Coronary artery (tissue), 2 donors: ENCODE data around the gene ASIC4.

ENCODE experiments used
- DNase-seq: peaks from one replicate; pipeline ENCODE4 v3.0.0-alpha.2; 2017; ENCODE audit warnings: low spot score
- H3K27ac ChIP-seq, 2 donors: fragments of 200-600 bp; sonication (generic); one replicate each; pipeline ENCODE4 v1.5.1; 2016 to 2019
- H3K4me3 ChIP-seq: fragments of 200-600 bp; sonication (generic); 2 replicates; pipeline ENCODE4 v1.5.1; 2016; ENCODE audit warnings: mild to moderate bottlenecking, moderate library complexity
- CTCF ChIP-seq: fragments of 200-600 bp; sonication (generic); IDR thresholded peaks from one replicate; pipeline ENCODE4 v1.5.1; 2019; ENCODE audit warnings: antibody characterized with exemption

The ASIC4 gene

DNA sequence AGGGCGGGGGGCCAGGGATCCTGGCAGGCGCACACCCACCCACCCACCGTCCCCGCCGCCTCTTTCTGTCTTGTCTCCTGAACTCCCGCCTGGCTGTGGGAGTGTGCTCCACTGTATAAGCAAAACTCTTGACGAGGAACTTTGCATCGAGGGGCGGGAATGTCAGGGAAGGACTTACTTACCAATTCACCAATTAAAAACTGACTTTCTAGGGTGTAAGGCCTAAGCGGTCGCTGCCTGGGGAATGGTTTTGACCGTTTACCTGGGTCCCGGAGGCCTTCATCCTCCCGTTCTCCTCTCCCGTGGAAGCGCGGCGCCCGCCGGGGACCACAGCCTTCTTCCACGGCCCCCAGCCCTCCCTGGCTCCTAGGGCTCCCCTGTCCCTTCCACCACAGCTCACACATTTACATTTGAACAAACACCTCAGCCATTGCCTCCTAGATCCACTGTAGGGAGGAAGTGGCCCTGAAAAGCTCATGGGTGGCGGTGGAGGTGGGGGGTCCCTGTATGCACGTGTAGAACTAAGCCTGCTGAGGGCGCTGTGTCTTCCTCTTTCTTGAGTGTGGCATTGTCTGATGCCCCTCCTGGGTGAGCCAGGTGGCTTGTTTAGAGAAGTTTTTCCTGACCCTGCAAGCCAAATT is 8.9 kb downstream of the ASIC4 start:
- DNase-seq, result no peak
- peak overlapping the region in 1 of 2 donors; percentile 44 for H3K27ac ChIP-seq
- H3K4me3 ChIP-seq, result peak overlapping the region; percentile 67
- TF ChIP-seq CTCF, result no peak

DNA sequence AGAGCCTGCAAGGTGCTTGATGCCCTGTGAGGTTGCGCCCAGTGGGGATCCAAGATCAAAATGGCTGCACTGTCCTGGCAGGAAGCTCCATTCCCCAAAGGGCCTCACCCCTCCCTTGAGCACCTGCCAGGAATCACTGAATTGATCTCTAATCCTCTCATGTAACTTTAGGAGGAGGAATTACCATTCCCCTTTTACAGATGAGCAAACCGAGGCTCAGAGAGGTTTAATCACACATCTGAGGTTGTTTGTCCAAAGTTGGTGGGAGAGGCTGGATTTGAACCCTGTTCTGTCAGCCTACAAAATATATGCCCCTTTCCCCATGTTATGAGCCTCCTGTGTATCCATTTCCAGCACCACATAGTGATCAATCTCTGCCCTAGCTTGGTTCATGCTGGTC is 10.5 kb downstream of the ASIC4 start:
- no peak for TF ChIP-seq CTCF
- H3K27ac ChIP-seq, result no peak overlapping the region
- H3K4me3 ChIP-seq, result no peak overlapping the region
- DNase-seq, result no peak

DNA sequence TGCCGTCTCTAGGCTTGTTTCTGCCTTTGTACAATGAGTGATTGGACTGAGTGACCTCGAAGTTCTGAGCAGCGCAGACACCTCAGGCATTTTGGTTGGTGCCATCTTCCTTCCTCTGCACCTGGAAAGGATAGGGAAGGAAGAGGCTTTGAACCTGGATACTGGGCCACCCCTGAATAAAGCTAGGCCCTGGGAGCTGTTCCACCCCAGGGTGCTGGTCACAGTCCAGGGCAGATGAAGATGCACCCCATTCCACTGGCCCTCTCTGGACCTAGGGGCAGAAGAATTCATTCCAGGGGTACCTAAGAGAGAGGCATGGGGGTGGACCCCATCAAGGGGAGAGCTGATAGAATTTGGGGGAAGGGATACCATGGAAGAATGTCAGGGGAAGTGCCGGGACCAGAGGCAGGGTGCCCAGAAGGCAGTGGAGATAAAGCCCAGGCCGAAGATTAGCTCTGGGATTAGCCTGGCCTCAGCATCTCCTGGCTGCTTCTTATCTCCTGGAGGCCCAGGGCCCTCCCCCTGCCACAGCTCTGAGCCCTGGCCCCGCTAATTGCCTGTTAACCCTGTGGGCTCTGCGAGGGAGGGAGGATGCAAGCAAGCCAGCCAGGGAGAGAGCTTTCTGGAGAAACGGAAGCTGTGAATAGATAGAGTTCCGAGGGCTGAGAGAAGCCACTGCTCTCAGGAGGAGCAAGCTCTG is 11.4 kb downstream of the ASIC4 start:
- TF ChIP-seq CTCF, result no peak
- DNase-seq, result no peak
- H3K4me3 ChIP-seq, result no peak overlapping the region
- H3K27ac ChIP-seq, result no peak overlapping the region

DNA sequence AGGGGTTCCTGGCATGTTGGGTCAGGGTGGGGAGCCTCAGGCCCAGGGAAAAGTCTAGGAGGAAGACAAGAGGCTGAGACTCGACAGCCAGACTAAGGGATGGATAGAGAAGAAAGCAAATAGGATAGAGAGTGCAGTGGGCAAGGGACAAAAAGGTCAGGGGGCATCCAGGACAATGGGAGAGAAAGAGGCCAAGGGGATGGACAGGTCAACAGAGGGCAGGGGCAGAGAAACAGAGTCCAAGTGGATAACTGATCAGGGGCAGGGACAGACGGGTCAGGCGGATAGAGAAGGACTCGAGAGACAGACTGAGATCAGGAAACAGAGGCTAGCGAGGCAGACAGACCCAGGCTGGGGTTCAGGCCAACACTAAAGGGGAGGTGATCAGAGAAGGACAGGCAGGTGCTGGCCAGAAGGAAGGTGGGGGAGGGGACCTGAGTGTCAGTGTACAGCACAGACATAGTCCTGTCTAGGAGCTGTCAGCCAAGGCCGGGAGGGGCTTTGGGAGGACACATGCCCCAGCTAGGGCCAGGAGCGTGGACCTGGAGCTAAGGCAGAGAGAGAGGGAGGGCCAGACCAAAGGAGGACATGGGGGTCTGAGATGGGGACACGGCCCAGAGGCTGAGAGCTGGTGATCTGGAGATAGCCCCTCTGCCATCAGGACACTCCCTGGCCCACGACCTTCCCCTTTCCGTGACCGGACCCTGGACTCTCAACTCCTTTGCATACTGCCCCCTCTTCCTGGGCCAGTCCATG is 12.2 kb downstream of the ASIC4 start:
- H3K4me3 ChIP-seq, result no peak overlapping the region
- no peak for TF ChIP-seq CTCF
- DNase-seq, result no peak
- H3K27ac ChIP-seq, result no peak overlapping the region

- TF ChIP-seq CTCF, result no peak
- no peak for DNase-seq
- H3K27ac ChIP-seq, result no peak overlapping the region
- H3K4me3 ChIP-seq, result no peak overlapping the region
Measured at GRCh38 chr2:219527076-219527394, 12.8 kb downstream of the ASIC4 start.

- no peak overlapping the region for H3K27ac ChIP-seq
- no peak for TF ChIP-seq CTCF
- H3K4me3 ChIP-seq, result no peak overlapping the region
- DNase-seq, result no peak
Measured at GRCh38 chr2:219527472-219527871, 13.2 kb downstream of the ASIC4 start.
